HG03064 (cell line): ENCODE results near the gene ASH1L.
"Not testable (repeated sequence)": the region's sequence is repeated elsewhere in the genome, so short reads cannot be mapped to it uniquely, and the experiment has no call there.

Experiments used
- ATAC-seq: cut with Tn5 transposase; IDR thresholded peaks from one replicate; pipeline ENCODE4 v1.9.1; 2021; ENCODE audit warnings: low read depth; ENCODE audit not compliant: unreplicated experiment

ASH1L gene

GRCh38 chr1:155316922-155317321 lies 245.7 kb downstream of the ASH1L start:
- ATAC-seq, result no peak

DNA sequence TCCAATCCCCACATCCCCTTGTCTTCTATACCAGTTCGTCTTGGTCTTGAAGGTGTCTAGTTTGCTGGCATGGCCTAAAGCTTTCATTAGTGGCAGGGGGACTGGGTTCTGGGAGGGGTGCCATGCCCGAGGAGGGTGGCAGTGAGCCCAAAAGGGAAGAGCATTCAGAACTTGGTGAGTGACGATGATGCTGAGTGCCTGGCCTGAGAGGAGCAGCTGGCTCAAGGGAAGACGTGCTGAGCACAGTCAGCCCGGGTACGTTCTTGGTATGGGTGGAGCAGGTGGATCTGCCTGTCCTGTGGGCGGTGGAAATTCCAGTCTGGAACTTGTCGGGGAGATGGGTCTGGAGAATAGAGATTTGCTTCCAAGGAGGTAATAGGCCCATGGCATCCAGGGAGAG lies 249.3 kb downstream of the ASH1L start:
- ATAC-seq, result no peak

DNA sequence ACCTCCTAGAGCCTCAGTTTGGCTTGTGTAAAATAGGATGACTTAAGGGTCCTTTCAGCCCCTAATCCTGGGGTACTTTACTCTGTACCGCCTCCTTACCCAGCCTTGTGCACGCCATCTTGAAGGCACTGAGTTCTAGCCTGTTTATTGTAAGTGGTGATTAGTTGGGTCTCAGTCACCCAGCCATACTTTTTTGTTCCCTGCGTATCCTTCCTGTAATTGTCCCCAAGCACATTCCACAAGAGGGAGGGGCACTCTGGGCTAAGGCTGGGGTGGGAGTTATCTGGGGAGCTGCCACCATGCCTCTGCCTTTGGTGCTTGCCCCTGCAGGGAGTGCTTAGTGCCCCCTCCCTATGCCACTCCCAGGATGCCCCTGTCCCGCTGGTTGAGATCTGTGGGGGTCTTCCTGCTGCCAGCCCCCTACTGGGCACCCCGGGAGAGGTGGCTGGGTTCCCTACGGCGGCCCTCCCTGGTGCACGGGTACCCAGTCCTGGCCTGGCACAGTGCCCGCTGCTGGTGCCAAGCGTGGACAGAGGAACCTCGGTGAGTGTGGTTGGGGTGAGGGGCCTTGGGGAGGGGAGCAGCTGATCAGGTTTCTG lies 253.1 kb downstream of the ASH1L start:
- no peak for ATAC-seq

- peak; percentile 89 for ATAC-seq
Measured at GRCh38 chr1:155308493-155309422, 253.8 kb downstream of the ASH1L start, which contains the start of gene FDPS. Gene FDPS, plus strand, starts transcription at chr1:155308866. Its CDS starts 924 bp downstream, at chr1:155309790.

DNA sequence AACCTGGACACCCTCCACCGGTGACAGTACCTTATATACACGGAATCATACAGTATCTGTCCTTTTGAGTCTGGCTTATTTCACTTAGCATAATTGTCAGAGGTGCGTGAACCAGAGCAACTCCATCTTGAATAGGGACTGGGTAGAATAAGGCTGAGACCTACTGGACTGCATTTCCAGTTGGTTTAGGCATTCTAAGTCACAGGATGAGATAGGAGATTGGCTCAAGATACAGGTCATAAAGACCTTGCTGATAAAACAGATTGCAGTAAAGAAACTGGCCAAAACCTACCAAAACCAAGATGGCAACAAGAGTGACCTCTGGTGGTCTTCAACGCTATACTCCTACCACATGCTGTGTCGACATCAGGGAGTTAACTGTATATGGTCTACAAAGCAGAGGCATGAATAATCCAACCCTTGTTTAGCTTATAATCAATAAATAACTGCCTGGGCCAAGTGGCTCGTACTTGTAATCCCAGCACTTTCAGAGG lies 255.3 kb downstream of the ASH1L start:
- no peak for ATAC-seq

- ATAC-seq, result no peak
Measured at GRCh38 chr1:155305881-155306391, 256.7 kb downstream of the ASH1L start.

DNA sequence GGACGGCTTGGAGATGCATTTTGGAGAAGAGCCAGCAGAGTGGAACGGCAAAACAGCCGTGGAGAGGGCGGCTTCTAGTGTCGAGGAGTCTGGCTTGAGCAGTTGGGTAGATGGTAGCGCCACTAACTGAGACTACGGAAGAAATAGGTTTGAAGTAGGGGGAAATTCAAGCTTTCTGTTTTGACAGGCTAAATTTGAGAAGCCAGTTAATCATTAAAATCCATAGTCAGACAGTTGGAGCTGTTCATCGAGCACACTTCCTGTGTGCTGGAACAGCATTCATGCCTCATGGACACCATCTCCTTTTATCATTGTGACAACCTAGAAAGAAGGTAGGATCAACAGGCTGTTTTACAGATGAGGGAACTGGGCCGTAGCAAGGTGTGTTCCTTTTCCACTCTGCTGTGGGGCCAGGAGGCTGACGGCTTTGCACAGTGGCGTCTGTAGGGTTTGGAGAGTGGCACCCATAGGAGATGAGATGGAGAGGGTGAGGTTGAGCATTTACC lies 258.0 kb downstream of the ASH1L start:
- ATAC-seq, result no peak

DNA sequence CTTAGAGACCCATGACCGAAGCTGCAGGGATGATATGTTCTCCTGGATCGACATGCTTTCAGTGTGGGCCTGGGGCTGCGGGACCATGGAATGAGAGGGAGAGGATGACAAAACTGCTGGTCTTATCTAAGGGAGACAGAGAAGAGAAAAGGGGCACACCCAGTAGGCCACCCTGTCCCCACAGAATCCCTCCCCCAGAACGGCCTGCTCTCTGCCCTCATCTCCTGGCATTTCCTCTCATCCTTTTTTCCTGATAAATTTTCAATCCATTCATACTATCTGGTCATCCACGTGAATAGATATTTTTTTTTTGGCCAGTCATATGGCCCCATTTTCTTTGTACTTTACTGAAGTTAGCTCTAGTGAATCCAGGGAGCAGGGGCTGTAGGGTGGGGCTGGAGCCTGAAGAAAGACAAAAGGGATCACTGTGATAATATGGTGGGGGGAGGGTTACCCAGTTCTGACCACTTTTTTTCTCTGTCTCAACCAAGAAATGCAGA lies 261.2 kb downstream of the ASH1L start, which contains the start of gene PKLR:
Gene PKLR (minus strand): TSS at position 97 of the 500 bp plus-strand sequence. CDS start 43 bp downstream, at position 54.
- no peak for ATAC-seq

DNA sequence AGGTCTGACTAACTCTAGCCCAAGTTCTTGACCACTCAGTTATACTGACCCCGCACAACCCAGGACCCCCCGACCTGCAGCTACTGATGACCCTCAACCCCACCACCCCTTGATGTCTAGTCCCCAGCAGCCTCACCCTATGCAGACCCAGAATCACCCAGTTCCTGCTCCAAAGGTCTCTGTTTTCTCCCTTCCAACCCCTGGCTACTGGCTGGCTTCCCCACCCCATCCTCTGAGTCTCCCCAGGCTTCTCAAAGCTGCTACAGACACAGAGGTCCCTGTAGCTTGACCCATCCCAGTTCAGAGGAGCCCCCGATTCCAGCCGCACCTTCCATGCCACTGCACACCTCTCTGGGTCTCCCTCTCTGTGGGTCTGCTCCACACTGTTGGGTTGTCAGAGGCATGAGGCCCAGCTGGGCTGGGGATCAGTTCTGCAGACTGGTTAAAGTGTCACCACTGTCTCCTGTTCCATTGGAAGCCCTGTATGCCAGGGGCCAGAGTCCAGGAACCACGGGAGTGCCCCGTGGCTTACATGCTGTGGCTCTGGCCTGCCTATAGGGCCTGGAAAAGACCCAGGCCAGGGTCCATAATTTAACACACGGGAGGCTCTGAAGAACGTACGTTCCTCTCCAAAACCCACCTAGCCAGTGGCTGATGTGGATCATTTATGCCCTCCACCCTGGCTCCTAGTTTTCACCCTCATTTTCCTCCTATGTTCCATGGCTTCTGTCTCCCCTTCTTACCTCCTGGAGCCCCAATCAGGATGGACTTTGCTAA lies 261.9 kb downstream of the ASH1L start:
- ATAC-seq, result no peak

GRCh38 chr1:155300024-155300423 lies 262.6 kb downstream of the ASH1L start:
- no peak for ATAC-seq

DNA sequence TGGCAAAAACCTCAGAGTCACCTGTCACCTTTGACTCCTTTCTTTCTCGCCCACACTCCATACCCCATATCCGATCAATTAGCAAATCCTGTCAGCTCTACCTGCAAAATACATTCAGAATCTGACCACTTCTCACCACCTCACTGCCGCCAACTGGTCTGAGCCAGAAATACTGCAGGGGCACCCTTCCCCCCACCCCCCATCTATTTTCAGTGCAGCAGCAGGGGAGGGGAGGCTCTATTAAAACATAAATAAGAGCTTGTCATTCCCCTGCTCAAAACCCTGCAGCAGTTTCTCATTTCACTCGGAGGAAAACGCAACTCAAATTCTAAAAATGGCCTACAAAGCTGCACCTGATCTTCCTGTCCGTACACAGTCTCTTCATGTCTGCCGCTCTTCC lies 265.2 kb downstream of the ASH1L start:
- ATAC-seq, result no peak

DNA sequence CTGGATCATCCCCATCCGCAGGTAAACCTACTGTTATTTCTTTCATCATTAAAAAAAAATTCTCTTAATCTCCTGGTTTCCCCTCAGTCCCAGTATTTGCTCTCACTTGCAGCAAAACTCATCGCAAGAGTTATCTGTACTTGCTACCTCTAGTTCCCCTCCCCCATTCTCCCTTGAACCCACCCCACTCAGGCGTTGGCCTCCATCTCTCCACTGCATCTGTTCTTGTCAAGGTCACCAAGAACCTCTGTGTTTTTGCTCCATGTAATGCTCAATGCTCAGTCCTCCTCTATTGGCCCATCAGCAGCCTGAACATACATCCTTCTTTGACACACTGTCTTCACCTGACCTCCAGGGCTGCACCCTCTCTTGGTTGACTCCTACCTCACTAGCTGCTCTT lies 265.9 kb downstream of the ASH1L start:
- ATAC-seq, result no peak

GRCh38 chr1:155295942-155296267 lies 266.7 kb downstream of the ASH1L start:
- no peak for ATAC-seq

DNA sequence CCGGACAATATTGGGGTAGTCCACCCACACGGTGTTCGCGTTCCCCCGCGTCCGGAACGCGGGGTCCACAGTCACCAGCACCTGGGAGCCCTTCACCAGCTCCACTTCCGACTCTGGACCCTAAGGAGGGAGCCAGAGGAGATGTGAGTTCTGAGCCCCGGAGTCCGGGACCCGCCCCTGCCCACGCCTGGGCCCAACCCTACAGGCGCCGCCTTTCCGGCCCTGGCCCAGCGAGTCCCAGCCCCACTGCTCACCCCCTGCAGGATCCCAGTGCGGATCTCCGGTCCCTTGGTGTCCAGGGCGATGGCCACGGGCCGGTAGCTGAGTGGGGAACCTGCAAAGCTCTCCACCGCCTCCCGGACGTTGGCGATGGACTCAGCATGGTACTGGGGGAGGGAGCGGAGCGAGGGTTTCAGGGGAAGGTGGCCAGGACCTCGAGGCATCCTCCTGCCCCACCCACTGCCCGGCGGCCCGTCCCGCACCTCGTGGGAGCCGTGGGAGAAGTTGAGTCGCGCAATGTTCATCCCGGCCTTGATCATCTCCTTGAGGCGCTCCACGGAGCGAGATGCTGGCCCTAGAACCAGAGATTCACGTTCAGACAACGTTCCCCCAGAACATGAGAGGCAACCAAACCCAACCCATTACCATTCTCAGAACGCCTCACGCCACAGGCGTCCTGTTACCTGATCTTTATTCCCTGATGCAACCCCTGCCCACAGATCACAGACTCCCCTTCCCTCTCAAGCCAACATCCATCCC lies 267.2 kb downstream of the ASH1L start:
- ATAC-seq, result no peak

- ATAC-seq, result no peak
Measured at GRCh38 chr1:155294520-155295182, 268.0 kb downstream of the ASH1L start.

DNA sequence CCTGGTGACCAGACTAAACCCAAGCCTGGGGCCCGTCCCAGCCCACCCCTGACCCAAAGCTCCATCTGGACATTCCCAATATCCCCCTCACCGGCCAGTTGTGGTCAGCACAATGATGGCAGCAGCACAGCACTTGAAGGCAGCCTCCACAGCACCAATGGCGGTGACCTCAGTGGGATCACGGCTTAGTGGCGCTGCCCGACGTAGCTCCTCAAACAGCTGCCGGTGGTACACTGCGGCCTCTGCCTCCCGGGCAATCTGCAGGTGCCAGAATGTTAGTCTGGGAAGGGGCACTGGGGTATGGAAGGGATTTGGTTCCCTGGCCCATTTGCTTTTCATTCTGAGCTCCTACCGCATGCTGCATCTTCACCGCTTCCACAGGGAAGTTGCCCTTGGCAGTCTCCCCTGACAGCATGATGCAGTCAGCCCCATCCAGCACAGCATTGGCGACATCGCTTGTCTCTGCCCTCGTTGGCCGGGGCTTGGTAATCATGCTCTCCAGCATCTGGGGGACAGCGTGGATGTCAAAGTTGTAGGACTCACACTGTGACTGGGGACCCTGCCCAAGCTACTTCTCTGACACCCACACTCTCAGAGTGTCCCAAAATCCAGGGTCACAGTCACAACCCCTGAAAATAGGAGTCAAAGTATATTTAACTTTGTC lies 269.4 kb downstream of the ASH1L start:
- ATAC-seq, result no peak

DNA sequence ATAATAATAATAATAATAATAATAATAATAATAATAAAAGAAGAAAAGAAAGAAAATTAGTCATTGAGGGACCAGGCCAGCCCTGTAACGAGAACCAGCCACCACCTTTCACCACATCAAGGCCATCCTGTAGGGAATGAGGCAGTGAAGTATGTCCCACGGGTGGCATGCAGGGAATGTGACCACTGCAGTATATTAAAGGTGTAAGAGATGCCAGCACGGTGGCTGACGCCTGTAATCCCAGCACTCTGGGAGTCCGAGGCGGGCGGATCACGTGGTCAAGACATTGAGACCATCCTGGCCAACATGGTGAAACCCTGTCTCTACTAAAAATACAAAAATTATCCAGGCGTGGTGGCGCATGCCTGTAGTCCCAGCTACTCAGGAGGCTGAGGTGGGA lies 271.6 kb downstream of the ASH1L start:
- not testable (repeated sequence) for ATAC-seq

DNA sequence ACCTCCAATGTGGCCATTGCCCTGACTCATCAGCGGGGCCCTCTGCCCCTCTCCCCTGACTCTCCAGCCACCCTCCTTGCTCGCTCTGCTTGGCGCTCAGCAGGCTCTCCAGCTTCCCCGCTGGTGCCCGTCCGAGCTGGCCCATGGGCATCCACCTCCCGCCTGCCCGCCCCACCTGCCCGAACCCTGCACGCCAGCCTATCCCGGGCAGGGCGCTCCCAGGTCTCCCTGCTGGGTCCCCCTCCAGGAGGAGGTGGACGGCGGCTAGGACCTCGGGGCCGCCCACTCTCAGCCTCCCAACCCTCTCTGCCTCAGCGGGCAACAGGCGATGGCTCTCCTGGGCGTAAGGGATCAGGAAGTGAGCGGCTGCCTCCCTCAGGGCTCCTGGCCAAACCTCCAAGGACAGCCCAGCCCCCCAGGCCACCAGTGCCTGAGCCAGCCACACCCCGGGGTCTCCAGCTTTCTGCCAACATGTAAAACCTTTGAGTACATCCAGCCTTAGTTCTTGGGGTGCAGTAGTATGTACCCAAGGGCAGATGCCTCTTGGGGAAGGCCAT lies 274.5 kb downstream of the ASH1L start:
- ATAC-seq, result no peak
